H9 (cell line): ENCODE results near the gene NBEA. TPM values are rescaled to one million over a fixed set of nuclear protein-coding genes. Genes with fewer than 3 reads are reported as not detected.

ENCODE experiments used
- DNase-seq: peaks from one replicate; pipeline ENCODE4 v3.0.0-alpha.2; 2017
- H2AFZ ChIP-seq: one replicate; pipeline ENCODE4 v1.6.1; 2013; ENCODE audit warnings: mild to moderate bottlenecking, low read length, control low read depth, moderate library complexity
- H2AK5ac ChIP-seq: 2 replicates; pipeline ENCODE4 v1.6.1; 2013; ENCODE audit warnings: low read length, control low read depth, mixed read lengths; ENCODE audit not compliant: insufficient read length
- H2BK120ac ChIP-seq: one replicate; pipeline ENCODE4 v1.6.1; 2013; ENCODE audit warnings: low read depth, mild to moderate bottlenecking, low read length, control low read depth, inconsistent platforms; ENCODE audit not compliant: poor library complexity, severe bottlenecking
- H2BK12ac ChIP-seq: 2 replicates; pipeline ENCODE4 v1.6.1; 2013; ENCODE audit warnings: low read length, control low read depth, mixed read lengths, low read depth; ENCODE audit not compliant: insufficient read length
- H2BK15ac ChIP-seq: 2 replicates; pipeline ENCODE4 v1.6.1; 2013; ENCODE audit warnings: low read depth, low read length, control low read depth
- H2BK20ac ChIP-seq: one replicate; pipeline ENCODE4 v1.6.1; 2013; ENCODE audit warnings: low read depth, mild to moderate bottlenecking, low read length, control low read depth, inconsistent platforms; ENCODE audit not compliant: poor library complexity, severe bottlenecking
- H2BK5ac ChIP-seq: 2 replicates; pipeline ENCODE4 v1.6.1; 2013; ENCODE audit warnings: low read length, control low read depth, mixed read lengths; ENCODE audit not compliant: insufficient read length
- H3K14ac ChIP-seq: 2 replicates; pipeline ENCODE4 v1.6.1; 2013; ENCODE audit warnings: low read length, control low read depth; ENCODE audit not compliant: insufficient read depth
- H3K18ac ChIP-seq: 2 replicates; pipeline ENCODE4 v1.6.1; 2013; ENCODE audit warnings: low read depth, mild to moderate bottlenecking, mixed read lengths, low read length, control low read depth; ENCODE audit not compliant: insufficient read length
- H3K23ac ChIP-seq: 2 replicates; pipeline ENCODE4 v1.6.1; 2013; ENCODE audit warnings: low read length, control low read depth, mixed read lengths, low read depth; ENCODE audit not compliant: insufficient read length
- H3K23me2 ChIP-seq: 2 replicates; pipeline ENCODE4 v1.6.1; 2013; ENCODE audit warnings: low read depth, mild to moderate bottlenecking, mixed read lengths, low read length, control low read depth; ENCODE audit not compliant: insufficient read length, poor library complexity, severe bottlenecking
- H3K27ac ChIP-seq: 2 replicates; pipeline ENCODE4 v1.5.1; 2013; ENCODE audit warnings: low read length, control low read depth, mixed read lengths, low read depth; ENCODE audit not compliant: insufficient read length
- H3K27me3 ChIP-seq: 2 replicates; pipeline ENCODE4 v1.6.1; 2013; ENCODE audit warnings: low read length, control low read depth, inconsistent platforms; ENCODE audit not compliant: insufficient read depth
- H3K4ac ChIP-seq: 2 replicates; pipeline ENCODE4 v1.6.1; 2013; ENCODE audit warnings: low read depth, mild to moderate bottlenecking, control low read depth, inconsistent platforms, low read length, moderate library complexity
- H3K4me1 ChIP-seq: 2 replicates; pipeline ENCODE4 v1.6.1; 2013; ENCODE audit warnings: low read length, control low read depth, inconsistent platforms; ENCODE audit not compliant: insufficient read depth
- H3K4me2 ChIP-seq: 2 replicates; pipeline ENCODE4 v1.6.1; 2013; ENCODE audit warnings: low read length, control low read depth, mixed read lengths; ENCODE audit not compliant: insufficient read length, insufficient read depth
- H3K56ac ChIP-seq: 2 replicates; pipeline ENCODE4 v1.6.1; 2013; ENCODE audit warnings: low read depth, mild to moderate bottlenecking, mixed read lengths, low read length, control low read depth; ENCODE audit not compliant: insufficient read length
- H3K79me1 ChIP-seq: 2 replicates; pipeline ENCODE4 v1.6.1; 2013; ENCODE audit warnings: low read depth, mild to moderate bottlenecking, moderate library complexity, low read length, control low read depth, inconsistent platforms; ENCODE audit not compliant: insufficient read depth, poor library complexity, severe bottlenecking
- H3K79me2 ChIP-seq: 2 replicates; pipeline ENCODE4 v1.6.1; 2013; ENCODE audit warnings: low read length, control low read depth, inconsistent platforms; ENCODE audit not compliant: insufficient read depth
- H3K9ac ChIP-seq: 2 replicates; pipeline ENCODE4 v1.6.1; 2013; ENCODE audit warnings: low read length, control low read depth, mixed read lengths; ENCODE audit not compliant: insufficient read length; ENCODE audit errors: extremely low read depth
- H3K9me3 ChIP-seq: one replicate; pipeline ENCODE4 v1.6.1; 2013; ENCODE audit warnings: low read depth, low read length, inconsistent platforms; ENCODE audit not compliant: control insufficient read depth
- H3T11ph ChIP-seq: one replicate; pipeline ENCODE4 v1.6.1; 2013; ENCODE audit warnings: mild to moderate bottlenecking, low read length, control low read depth, inconsistent platforms
- H4K20me1 ChIP-seq: one replicate; pipeline ENCODE4 v1.6.1; 2013; ENCODE audit not compliant: control insufficient read depth, insufficient read length, insufficient read depth
- H4K5ac ChIP-seq: 2 replicates; pipeline ENCODE4 v1.6.1; 2013; ENCODE audit warnings: low read depth, mild to moderate bottlenecking, mixed read lengths, low read length, control low read depth; ENCODE audit not compliant: insufficient read length
- H4K8ac ChIP-seq: replicated peaks from 2 replicates; pipeline ENCODE4 v1.6.1; 2013; ENCODE audit warnings: low read length, control low read depth, mixed read lengths, low read depth; ENCODE audit not compliant: insufficient read length
- H4K91ac ChIP-seq: 2 replicates; pipeline ENCODE4 v1.6.1; 2013; ENCODE audit warnings: low read depth, mild to moderate bottlenecking, moderate library complexity, mixed read lengths, low read length, control low read depth; ENCODE audit not compliant: insufficient read length
- H3K27ac Mint-ChIP-seq, 3 experiments: 2 replicates in 2 of 3; 3 replicates in 1 of 3; pipeline ENCODE4 v1.8.0; 2020 to 2021; ENCODE audit warnings: mixed read lengths in 3 of 3, mild to moderate bottlenecking in 1 of 3, moderate library complexity in 1 of 3
- H3K27me3 Mint-ChIP-seq: 2 replicates; pipeline ENCODE4 v1.8.0; 2021; ENCODE audit warnings: low read depth, mild to moderate bottlenecking, moderate library complexity, mixed read lengths
- H3K36me3 Mint-ChIP-seq, 3 experiments: 2 replicates in 2 of 3; 3 replicates in 1 of 3; pipeline ENCODE4 v1.8.0; 2020 to 2021; ENCODE audit warnings: low read depth in 3 of 3, mixed read lengths in 3 of 3; ENCODE audit not compliant: insufficient read depth in 1 of 3
- H3K4me1 Mint-ChIP-seq, 2 experiments: 2 replicates each; pipeline ENCODE4 v1.8.0; 2020; ENCODE audit warnings: mixed read lengths in 2 of 2
- H3K4me3 Mint-ChIP-seq, 2 experiments: 2 replicates in 1 of 2; 3 replicates in 1 of 2; pipeline ENCODE4 v1.8.0; 2020 to 2021; ENCODE audit warnings: mild to moderate bottlenecking in 2 of 2, mixed read lengths in 2 of 2, moderate library complexity in 1 of 2
- H3K9me3 Mint-ChIP-seq, 2 experiments: 2 replicates in 1 of 2; 3 replicates in 1 of 2; pipeline ENCODE4 v1.8.0; 2020; ENCODE audit warnings: mild to moderate bottlenecking in 2 of 2, mixed read lengths in 2 of 2, moderate library complexity in 1 of 2
- WGBS: extraction: QIAGEN DNeasy Blood & Tissue Kit; methylation state at CpG from one replicate; pipeline ENCODE4 v1.1.7; 2013; ENCODE audit warnings: missing lambda C conversion rate, low lambda C conversion rate, mixed read lengths; ENCODE audit not compliant: insufficient read length; ENCODE audit errors: extremely low coverage; 5-methylcytosine and 5-hydroxymethylcytosine counted together
- total RNA-seq: library from RNA; stranded (reverse); gene quantifications from 2 replicates; pipeline ENCODE4 v1.2.1, GENCODE V29; 2021
- TF ChIP-seq, protein P1 (sequence below): fragments of 200-600 bp; sonication (generic); conservative IDR thresholded peaks from 3 replicates; pipeline ENCODE4 v1.8.0; 2021; ENCODE audit warnings: antibody characterized with exemption, mild to moderate bottlenecking

NBEA gene
- total RNA-seq, 1 experiment from 2014 or later: 17.3 TPM

DNA sequence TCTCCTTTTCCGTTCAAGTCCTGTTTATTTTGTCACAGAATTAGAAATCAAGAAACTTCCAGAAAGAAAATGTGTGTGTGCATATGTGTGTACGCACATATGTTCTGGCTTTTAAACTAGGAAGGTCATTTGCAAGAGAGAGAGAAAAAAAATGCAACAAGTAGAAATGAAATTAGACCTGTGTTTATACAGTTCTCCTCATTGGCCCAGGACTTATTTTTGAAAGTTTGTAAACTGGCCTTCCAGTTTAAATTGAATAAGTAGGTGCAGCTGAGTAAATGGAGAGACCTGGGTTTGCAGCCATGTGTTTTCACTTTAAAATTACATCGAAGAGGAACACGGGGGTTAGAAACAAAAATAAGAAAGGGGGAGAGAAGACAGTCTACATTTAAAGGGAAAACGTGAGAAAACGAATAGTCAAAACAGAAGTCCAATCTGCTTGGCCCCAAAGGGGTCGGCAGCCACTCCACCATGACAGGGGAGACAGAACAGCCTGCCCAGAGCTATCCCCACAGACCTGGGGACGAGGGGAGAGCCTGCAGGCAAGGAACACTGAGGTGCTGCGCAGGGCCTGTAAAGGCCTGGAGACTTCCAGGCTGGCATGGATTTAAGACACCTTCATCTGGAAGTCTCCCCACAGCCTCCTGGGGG lies 751.2 kb downstream of the NBEA start:
- H3K23me2 ChIP-seq: no peaks in the 10 kb centered on the region
- no peak overlapping the region for H3K18ac ChIP-seq
- peaks cover 13 to 19% of the 10 kb centered on the region in 2 experiments for H3K4me1 Mint-ChIP-seq
- H2AK5ac ChIP-seq: no peak overlapping the region
- no peak overlapping the region for H3K23ac ChIP-seq
- no peak overlapping the region for H2BK5ac ChIP-seq
- DNase-seq: peak; percentile 7
- peaks cover 6% of the 10 kb centered on the region; the same call in 1 of the 2 replicates for H3K4me1 ChIP-seq
- no peak overlapping the region for H4K8ac ChIP-seq
- no CpG with 5 or more reads among the region's 9 CpGs for WGBS
- no peak overlapping the region for H4K5ac ChIP-seq
- H3K9me3 Mint-ChIP-seq: no peaks in the 10 kb centered on the region
- H3K27ac ChIP-seq: no peak overlapping the region
- H4K20me1 ChIP-seq: no peaks in the 10 kb centered on the region
- H3K9me3 ChIP-seq: no peaks in the 10 kb centered on the region
- H3K4me3 Mint-ChIP-seq: no peak overlapping the region
- H3K56ac ChIP-seq: no peak overlapping the region
- H4K91ac ChIP-seq: no peak overlapping the region
- no peak overlapping the region for H3K4ac ChIP-seq
- TF ChIP-seq, protein P1, sequence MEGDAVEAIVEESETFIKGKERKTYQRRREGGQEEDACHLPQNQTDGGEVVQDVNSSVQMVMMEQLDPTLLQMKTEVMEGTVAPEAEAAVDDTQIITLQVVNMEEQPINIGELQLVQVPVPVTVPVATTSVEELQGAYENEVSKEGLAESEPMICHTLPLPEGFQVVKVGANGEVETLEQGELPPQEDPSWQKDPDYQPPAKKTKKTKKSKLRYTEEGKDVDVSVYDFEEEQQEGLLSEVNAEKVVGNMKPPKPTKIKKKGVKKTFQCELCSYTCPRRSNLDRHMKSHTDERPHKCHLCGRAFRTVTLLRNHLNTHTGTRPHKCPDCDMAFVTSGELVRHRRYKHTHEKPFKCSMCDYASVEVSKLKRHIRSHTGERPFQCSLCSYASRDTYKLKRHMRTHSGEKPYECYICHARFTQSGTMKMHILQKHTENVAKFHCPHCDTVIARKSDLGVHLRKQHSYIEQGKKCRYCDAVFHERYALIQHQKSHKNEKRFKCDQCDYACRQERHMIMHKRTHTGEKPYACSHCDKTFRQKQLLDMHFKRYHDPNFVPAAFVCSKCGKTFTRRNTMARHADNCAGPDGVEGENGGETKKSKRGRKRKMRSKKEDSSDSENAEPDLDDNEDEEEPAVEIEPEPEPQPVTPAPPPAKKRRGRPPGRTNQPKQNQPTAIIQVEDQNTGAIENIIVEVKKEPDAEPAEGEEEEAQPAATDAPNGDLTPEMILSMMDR: no peak
- H3K79me1 ChIP-seq: no peaks in the 10 kb centered on the region
- H3K27me3 ChIP-seq: no peaks in the 10 kb centered on the region
- no peak overlapping the region for H3K4me2 ChIP-seq
- H3T11ph ChIP-seq: no peak overlapping the region
- H3K14ac ChIP-seq: no peak overlapping the region
- no peak overlapping the region for H3K9ac ChIP-seq
- H2BK120ac ChIP-seq: no peak overlapping the region
- no peak overlapping the region for H2BK15ac ChIP-seq
- no peaks in the 10 kb centered on the region for H3K79me2 ChIP-seq
- H2AFZ ChIP-seq: no peak overlapping the region
- H3K27me3 Mint-ChIP-seq: no peaks in the 10 kb centered on the region
- no peak overlapping the region for H2BK20ac ChIP-seq
- H3K36me3 Mint-ChIP-seq: no peaks in the 10 kb centered on the region
- H2BK12ac ChIP-seq: no peak overlapping the region
- no peak overlapping the region; a peak in 1 of 7 replicates for H3K27ac Mint-ChIP-seq
